GM12878 (cell line): Measurements from ENCODE around the gene PPT2. TPM values are rescaled to one million over a fixed set of nuclear protein-coding genes. Genes with fewer than 3 reads are reported as not detected.
A peak's percentile ranks its signal among the peaks of the same experiment; 100 is the strongest.

ENCODE experiments used
- ATAC-seq: fragments of 200-7000 bp; cut with Tn5 transposase; 3 replicates; pipeline ENCODE4 v1.9.1; 2020; ENCODE audit warnings: mild to moderate bottlenecking, moderate library complexity
- BruUV-seq: library from RNA; stranded (reverse); fragments of 400-500 nt; replicated peaks from 2 replicates; lab custom pipeline; 2021; lab: Mats Ljungman, UMichigan
- CTCF ChIA-PET: fragments of 300-600 bp; sonication (Branson Sonifier 250); formaldehyde crosslinking; extraction: SDS; loops from one replicate; lab custom pipeline; 2021; ENCODE audit warnings: inconsistent platforms; lab: Yijun Ruan, JAX
- POLR2A ChIA-PET: fragments of 350-600 bp; formaldehyde crosslinking; extraction: SDS; loops from one replicate; lab custom pipeline; 2021; ENCODE audit warnings: inconsistent platforms; lab: Charles Lee
- RAD21 ChIA-PET: fragments of 300-600 bp; sonication (Branson Sonifier 250); formaldehyde crosslinking; loops from one replicate; lab custom pipeline; 2023; ENCODE audit warnings: antibody characterized with exemption; ENCODE audit not compliant: unreplicated experiment; lab: Charles Lee
- SMC1A ChIA-PET: fragments of 300-600 bp; sonication (Branson Sonifier 250); formaldehyde crosslinking; loops from one replicate; lab custom pipeline; 2023; ENCODE audit not compliant: unreplicated experiment, uncharacterized antibody; lab: Charles Lee
- DNase-seq: peaks from one replicate; pipeline ENCODE4 v3.0.0-alpha.2; 2011; ENCODE audit warnings: low read depth, low spot score
- FAIRE-seq: peaks from 3 replicates; lab custom pipeline; 2011; peaks lifted over from hg19 to GRCh38; lab: Jason Lieb, UNC
- H2AFZ ChIP-seq: 2 replicates; pipeline ENCODE4 v1.6.0; 2011; ENCODE audit warnings: low read depth, low read length, control low read depth; ENCODE audit not compliant: control insufficient read depth
- H3K27ac ChIP-seq: 2 replicates; pipeline ENCODE4 v1.5.1; 2011; ENCODE audit warnings: control low read depth; ENCODE audit not compliant: control insufficient read depth, insufficient read depth
- H3K27me3 ChIP-seq, 2 experiments: replicated peaks in 1 of 2; 2 replicates each; pipeline versions ENCODE4 v1.6.0 to v1.6.1; 2011; ENCODE audit warnings: low read length in 1 of 2; ENCODE audit not compliant: control insufficient read depth in 2 of 2, insufficient read depth in 2 of 2
- H3K36me3 ChIP-seq, 2 experiments: 2 replicates each; pipeline ENCODE4 v1.5.1; 2011; ENCODE audit warnings: low read length in 1 of 2; ENCODE audit not compliant: control insufficient read depth in 2 of 2, insufficient read depth in 2 of 2
- H3K4me1 ChIP-seq: 2 replicates; pipeline ENCODE4 v1.6.1; 2011; ENCODE audit warnings: mild to moderate bottlenecking, low read length, moderate library complexity, mixed read lengths; ENCODE audit not compliant: control insufficient read depth, insufficient read depth
- H3K4me2 ChIP-seq: 2 replicates; pipeline ENCODE4 v1.6.0; 2011; ENCODE audit warnings: control low read depth; ENCODE audit not compliant: control insufficient read depth, insufficient read depth
- H3K4me3 ChIP-seq: fragments of 200-600 bp; sonication (generic); 2 replicates; pipeline ENCODE4 v1.5.1; 2016
- H3K79me2 ChIP-seq: 2 replicates; pipeline ENCODE4 v1.6.0; 2011; ENCODE audit warnings: low read length; ENCODE audit not compliant: control insufficient read depth, insufficient read depth
- H3K9ac ChIP-seq: 2 replicates; pipeline ENCODE4 v1.8.0; 2011; ENCODE audit warnings: low read length, control low read depth, mixed read lengths; ENCODE audit not compliant: control insufficient read depth, insufficient read depth
- H3K9me3 ChIP-seq: replicated peaks from 3 replicates; pipeline ENCODE4 v1.5.1; 2011; ENCODE audit warnings: mild to moderate bottlenecking, low read length; ENCODE audit not compliant: control insufficient read depth, insufficient read depth
- H4K20me1 ChIP-seq: 2 replicates; pipeline ENCODE4 v1.6.0; 2011; ENCODE audit not compliant: control insufficient read depth, insufficient read depth
- BMI1 ChIP-seq: fragments of 450-650 bp; IDR thresholded peaks from 2 replicates; pipeline ENCODE4 v1.6.1; 2016; ENCODE audit warnings: mild to moderate bottlenecking, moderate library complexity, borderline replicate concordance
- CREM ChIP-seq: IDR thresholded peaks from 2 replicates; pipeline ENCODE4 v1.6.1; 2014; ENCODE audit warnings: antibody characterized with exemption, low read depth
- DPF2 ChIP-seq: fragments of 450-650 bp; IDR thresholded peaks from 2 replicates; pipeline ENCODE4 v1.6.1; 2017; ENCODE audit warnings: mild to moderate bottlenecking
- E2F8 ChIP-seq: fragments of 450-650 bp; IDR thresholded peaks from 2 replicates; pipeline ENCODE4 v1.6.1; 2018; ENCODE audit warnings: mild to moderate bottlenecking, low read depth, moderate library complexity; ENCODE audit not compliant: partially characterized antibody
- EP300 ChIP-seq, 2 experiments: fragments of 150-350 bp in 1 of 2; IDR thresholded peaks; 2 replicates each; pipeline ENCODE4 v1.6.1; 2011 to 2012; ENCODE audit warnings: low read depth in 2 of 2, low read length in 2 of 2, borderline replicate concordance in 1 of 2, improper control_type of control experiment in 1 of 2, inconsistent platforms in 1 of 2; ENCODE audit not compliant: control insufficient read depth in 1 of 2
- MYB ChIP-seq: fragments of 150-350 bp; IDR thresholded peaks from 2 replicates; pipeline ENCODE4 v1.6.1; 2014; ENCODE audit warnings: mild to moderate bottlenecking, low read depth, low read length, borderline replicate concordance
- NFYB ChIP-seq: IDR thresholded peaks from 2 replicates; pipeline ENCODE4 v1.6.1; 2011; ENCODE audit warnings: low read depth, mild to moderate bottlenecking, low read length, improper control_type of control experiment, moderate library complexity; ENCODE audit not compliant: insufficient read depth
- RBBP5 ChIP-seq: fragments of 200-600 bp; sonication (generic); conservative IDR thresholded peaks from 2 replicates; pipeline ENCODE4 v1.6.1; 2016
- RCOR1 ChIP-seq: conservative IDR thresholded peaks from 2 replicates; pipeline ENCODE4 v1.6.1; 2012; ENCODE audit warnings: low read depth, low read length, improper control_type of control experiment
- SKIL ChIP-seq: fragments of 450-650 bp; IDR thresholded peaks from 2 replicates; pipeline ENCODE4 v1.6.1; 2017; ENCODE audit warnings: mild to moderate bottlenecking, low read depth, inconsistent platforms; ENCODE audit not compliant: poor library complexity, severe bottlenecking
- ZBTB4 ChIP-seq: fragments of 450-650 bp; formaldehyde crosslinking; IDR thresholded peaks from 2 replicates; pipeline ENCODE4 v1.4.0; 2022; ENCODE audit warnings: mild to moderate bottlenecking, moderate library complexity
- ZSCAN29 ChIP-seq: fragments of 450-650 bp; IDR thresholded peaks from 2 replicates; pipeline ENCODE4 v1.6.1; 2017; ENCODE audit warnings: mild to moderate bottlenecking, moderate library complexity
- WGBS: methylation state at CpG from one replicate; pipeline ENCODE4 v1.1.6; 2016; ENCODE audit warnings: low lambda C conversion rate; ENCODE audit not compliant: insufficient replicate concordance, insufficient coverage; ENCODE audit errors: missing lambda C conversion rate; 5-methylcytosine and 5-hydroxymethylcytosine counted together
- in situ Hi-C: fragments of 300-500 bp; cut with MboI; formaldehyde crosslinking; loops from 9 replicates; pipeline ENCODE4 v1.14.3; 2018; ENCODE audit warnings: mixed read lengths
- intact Hi-C: fragments of 100-400 bp; cut with micrococcal nuclease; formaldehyde crosslinking; loops from one replicate; pipeline ENCODE4 v1.14.2; 2022; ENCODE audit not compliant: unreplicated experiment
- polyA plus RNA-seq, 11 experiments: library from polyadenylated mRNA; depleted of rRNA in 4 of 11; unstranded in 6 of 11; stranded (reverse) in 5 of 11; fragments of >200 nt; fragmentation: Nextera tagmentation in 4 of 11; fragmentation: Illumina TruSeq in 1 of 11; extraction: Ambion mirVana in 4 of 11; extraction: Trizol in 1 of 11; gene quantifications; 1 replicate in 1 of 11; 2 replicates in 10 of 11; pipeline versions ENCODE4 v1.2.1 to v1.2.3, GENCODE V29; 2011 to 2016; ENCODE audit warnings: inconsistent platforms in 2 of 11, missing spikeins in 2 of 11, low read depth in 1 of 11
- total RNA-seq, 4 experiments: library from RNA; depleted of rRNA in 3 of 4; stranded (reverse); fragments of >200 nt in 3 of 4; fragmentation: Illumina TruSeq in 1 of 4; extraction: Trizol in 1 of 4; gene quantifications; 2 replicates each; pipeline versions ENCODE4 v1.2.1 to v1.2.3, GENCODE V29; 2013 to 2021

Gene PPT2
- total and polyA plus RNA-seq, 10 of the 15 experiments (the other 5 are each of a cell fraction or from before 2014, with no cell fraction given), result 1.3 to 25.5 (median 5.5) TPM

- peaks cover 56% of the 10 kb centered on the region for H3K79me2 ChIP-seq
- H4K20me1 ChIP-seq, result no peaks in the 10 kb centered on the region
- H3K4me1 ChIP-seq, result peaks cover 31% of the 10 kb centered on the region
- ATAC-seq, result no peak
- no peaks in the 10 kb centered on the region for H3K9me3 ChIP-seq
- H2AFZ ChIP-seq, result no peak overlapping the region
- POLR2A ChIA-PET, result interaction anchor here (0.8 to 7.0 kb wide), 4 partner anchors 8 to 79 kb away, joined by 3 to 123 read pairs (median 37); partner anchors contain the start of genes AGPAT1, ATF6B, FKBPL and RNF5
- no TSS peak for BruUV-seq
- H3K4me3 ChIP-seq, result peak overlapping the region; percentile 90
- no peak for FAIRE-seq
- in situ Hi-C loops (no loop called here), intact Hi-C loops (no loop called here)
- under 1% methylated on average over 10 of the region's 10 CpGs for WGBS
- no peaks in the 10 kb centered on the region for H3K27me3 ChIP-seq
- CTCF ChIA-PET, result interaction anchor here (0.9 kb wide), 1 partner anchor 270 kb away, joined by 5 read pairs; no protein-coding TSS in a partner anchor
- DNase-seq, result no peak
- RAD21 ChIA-PET, result interaction anchor here (1.6 kb wide), 1 partner anchor 10 kb away, joined by 6 read pairs; no protein-coding TSS in a partner anchor
- H3K9ac ChIP-seq, result peak overlapping the region; percentile 99
- peak overlapping the region; percentile 100 for H3K27ac ChIP-seq
- TF ChIP-seq ZSCAN29 (no peak), RBBP5 (no peak), SKIL (no peak), CREM (no peak), BMI1 (no peak), EP300 (IDR thresholded peaks at IDR 0.05; ENCODE audit: borderline replicate concordance in 1 of 2, control insufficient read depth in 1 of 2, low read depth in 2 of 2, low read length in 2 of 2) (no peak), RCOR1 (no peak), ZBTB4 (CRISPR knock-in tag) (no peak), MYB (no peak), NFYB (no peak), E2F8 (no peak), DPF2 (no peak)
- SMC1A ChIA-PET, result interaction anchor here (1.6 kb wide), 1 partner anchor 10 kb away, joined by 6 read pairs; no protein-coding TSS in a partner anchor
- peak overlapping the region; percentile 93 for H3K4me2 ChIP-seq
- peaks cover 0 to 6% of the 10 kb centered on the region in 2 experiments; a peak in 3 of 4 replicates for H3K36me3 ChIP-seq
Measured at GRCh38 chr6:32189069-32189741, 35.3 kb downstream of the PPT2 start.
